H1 (cell line): ENCODE data around the gene FZD8. TPM values are rescaled to one million over a fixed set of nuclear protein-coding genes. Genes with fewer than 3 reads are reported as not detected.

Source experiments
- CTCF ChIA-PET: fragments of 300-600 bp; sonication (Branson Sonifier 250); formaldehyde crosslinking; loops from one replicate; lab custom pipeline; 2021; ENCODE audit not compliant: partially characterized antibody; lab: Charles Lee
- POLR2A ChIA-PET: fragments of 300-600 bp; sonication (Branson Sonifier 250); formaldehyde crosslinking; loops from one replicate; lab custom pipeline; 2021; ENCODE audit warnings: inconsistent platforms; ENCODE audit not compliant: partially characterized antibody; lab: Charles Lee
- DNase-seq, 2 experiments: peaks; one replicate each; pipeline versions ENCODE4 v3.0.0 to v3.0.0-alpha.2; 2010 to 2022; ENCODE audit warnings: low spot score in 2 of 2, low read depth in 1 of 2, mixed read lengths in 1 of 2
- FAIRE-seq: peaks from 2 replicates; lab custom pipeline; 2011; peaks lifted over from hg19 to GRCh38; lab: Jason Lieb, UNC
- H2AFZ ChIP-seq: 2 replicates; pipeline ENCODE4 v1.8.1; 2012; ENCODE audit warnings: low read length, inconsistent platforms
- H2AK5ac ChIP-seq: 2 replicates; pipeline ENCODE4 v1.6.1; 2013; ENCODE audit warnings: low read depth, low read length
- H2BK120ac ChIP-seq: replicated peaks from 2 replicates; pipeline ENCODE3; 2013; ENCODE audit warnings: low read depth, low read length, inconsistent platforms
- H2BK12ac ChIP-seq: 2 replicates; pipeline ENCODE4 v1.6.1; 2013; ENCODE audit warnings: low read depth, low read length
- H2BK15ac ChIP-seq: 2 replicates; pipeline ENCODE4 v1.6.1; 2013; ENCODE audit warnings: low read length
- H2BK20ac ChIP-seq: 2 replicates; pipeline ENCODE4 v1.6.1; 2013; ENCODE audit warnings: low read length
- H2BK5ac ChIP-seq: 2 replicates; pipeline ENCODE4 v1.6.1; 2013; ENCODE audit warnings: low read depth, low read length
- H3K14ac ChIP-seq: 2 replicates; pipeline ENCODE4 v1.6.1; 2013; ENCODE audit warnings: inconsistent platforms; ENCODE audit not compliant: insufficient read length
- H3K18ac ChIP-seq: 2 replicates; pipeline ENCODE4 v1.6.1; 2013; ENCODE audit warnings: low read length; ENCODE audit errors: extremely low read depth
- H3K23ac ChIP-seq: 2 replicates; pipeline ENCODE4 v1.6.1; 2013; ENCODE audit warnings: inconsistent platforms; ENCODE audit not compliant: insufficient read length
- H3K23me2 ChIP-seq: 2 replicates; pipeline ENCODE4 v1.6.1; 2013; ENCODE audit warnings: low read depth, low read length
- H3K27ac ChIP-seq: 2 replicates; pipeline ENCODE4 v1.6.1; 2011; ENCODE audit warnings: low read depth, low read length, inconsistent platforms
- H3K27me3 ChIP-seq, 4 experiments: replicated peaks in 1 of 4; 1 replicate in 1 of 4; 2 replicates in 3 of 4; pipeline versions ENCODE4 v1.6.1 to v1.8.1; 2011 to 2013; ENCODE audit warnings: low read length in 3 of 4, mild to moderate bottlenecking in 3 of 4, inconsistent platforms in 2 of 4, mixed read lengths in 2 of 4, moderate library complexity in 1 of 4; ENCODE audit not compliant: control insufficient read depth in 3 of 4, insufficient read depth in 3 of 4; ENCODE audit errors: extremely low read depth in 1 of 4
- H3K36me3 ChIP-seq, 4 experiments: 2 replicates each; pipeline versions ENCODE4 v1.6.1 to v1.8.1; 2011 to 2013; ENCODE audit warnings: mild to moderate bottlenecking in 4 of 4, low read length in 3 of 4, moderate library complexity in 2 of 4, control low read depth in 1 of 4, inconsistent platforms in 1 of 4; ENCODE audit not compliant: insufficient read depth in 4 of 4, control insufficient read depth in 2 of 4
- H3K4ac ChIP-seq: replicated peaks from 2 replicates; pipeline ENCODE3; 2013; ENCODE audit warnings: low read length, low read depth, mixed read lengths, inconsistent platforms; ENCODE audit not compliant: insufficient read length
- H3K4me1 ChIP-seq, 4 experiments: replicated peaks in 1 of 4; 1 replicate in 1 of 4; 2 replicates in 3 of 4; pipeline versions ENCODE4 v1.6.1 to v1.8.1; 2011 to 2013; ENCODE audit warnings: low read length in 3 of 4, inconsistent platforms in 2 of 4, mixed read lengths in 1 of 4; ENCODE audit not compliant: insufficient read depth in 4 of 4, control insufficient read depth in 3 of 4
- H3K4me2 ChIP-seq, 2 experiments: 2 replicates each; pipeline versions ENCODE4 v1.6.1 to v1.8.1; 2011 to 2013; ENCODE audit warnings: low read depth in 2 of 2, low read length in 2 of 2, control low read depth in 1 of 2, inconsistent platforms in 1 of 2, mild to moderate bottlenecking in 1 of 2; ENCODE audit not compliant: insufficient read depth in 1 of 2
- H3K4me3 ChIP-seq, 4 experiments: fragments of 200-600, 300-600 bp in 1 of 4; sonication (generic), shearing (Covaris generic), sonication (Bioruptor Twin) in 1 of 4; 2 replicates each; pipeline versions ENCODE4 v1.5.1 to v1.8.1; 2011 to 2016; ENCODE audit warnings: low read length in 4 of 4, low read depth in 3 of 4, control low read depth in 2 of 4, inconsistent platforms in 2 of 4, mild to moderate bottlenecking in 2 of 4, mixed read lengths in 1 of 4, moderate library complexity in 1 of 4; ENCODE audit not compliant: insufficient read depth in 2 of 4; ENCODE audit errors: extremely low read depth in 1 of 4
- H3K56ac ChIP-seq: replicated peaks from 2 replicates; pipeline ENCODE3; 2013; ENCODE audit warnings: low read depth, mild to moderate bottlenecking, mixed read lengths, low read length, inconsistent platforms; ENCODE audit not compliant: insufficient read length
- H3K79me1 ChIP-seq: 2 replicates; pipeline ENCODE4 v1.6.1; 2013; ENCODE audit warnings: low read depth, low read length, control low read depth
- H3K79me2 ChIP-seq, 2 experiments: 2 replicates each; pipeline versions ENCODE4 v1.6.1 to v1.8.1; 2012 to 2013; ENCODE audit warnings: low read length in 2 of 2, mild to moderate bottlenecking in 2 of 2, inconsistent platforms in 1 of 2; ENCODE audit not compliant: insufficient read depth in 2 of 2, control insufficient read depth in 1 of 2
- H3K9ac ChIP-seq, 4 experiments: replicated peaks in 1 of 4; 1 replicate in 1 of 4; 2 replicates in 3 of 4; pipeline versions ENCODE4 v1.6.1 to v1.8.1; 2011 to 2013; ENCODE audit warnings: low read depth in 3 of 4, low read length in 3 of 4, control low read depth in 2 of 4, mild to moderate bottlenecking in 2 of 4, moderate library complexity in 2 of 4, inconsistent platforms in 1 of 4; ENCODE audit errors: extremely low read depth in 1 of 4
- H3K9me3 ChIP-seq, 2 experiments: 2 replicates each; pipeline versions ENCODE4 v1.6.1 to v1.8.1; 2012 to 2013; ENCODE audit warnings: mild to moderate bottlenecking in 2 of 2, moderate library complexity in 2 of 2, control low read depth in 1 of 2, inconsistent platforms in 1 of 2, low read depth in 1 of 2, low read length in 1 of 2, mixed read lengths in 1 of 2; ENCODE audit not compliant: insufficient read depth in 2 of 2
- H4K20me1 ChIP-seq, 2 experiments: replicated peaks in 1 of 2; 2 replicates each; pipeline versions ENCODE3 to v1.8.1; 2011 to 2013; ENCODE audit warnings: inconsistent platforms in 2 of 2, low read length in 2 of 2, mild to moderate bottlenecking in 1 of 2; ENCODE audit not compliant: insufficient read depth in 2 of 2, control insufficient read depth in 1 of 2
- H4K5ac ChIP-seq: 2 replicates; pipeline ENCODE4 v1.6.1; 2013; ENCODE audit warnings: low read length, low read depth, mixed read lengths, inconsistent platforms; ENCODE audit not compliant: insufficient read length
- H4K8ac ChIP-seq: 2 replicates; pipeline ENCODE4 v1.8.0; 2013; ENCODE audit warnings: mild to moderate bottlenecking, moderate library complexity, low read length, inconsistent platforms; ENCODE audit not compliant: insufficient read depth; ENCODE audit errors: extremely low read depth
- H4K91ac ChIP-seq: replicated peaks from 2 replicates; pipeline ENCODE3; 2013; ENCODE audit warnings: low read length, mixed read lengths, inconsistent platforms; ENCODE audit not compliant: insufficient read length
- ASH2L ChIP-seq: fragments of 200-600, 300-600 bp; sonication (generic); IDR thresholded peaks from one replicate; pipeline ENCODE4 v1.7.1; 2017; ENCODE audit warnings: low read length
- CHD1 ChIP-seq: IDR thresholded peaks from 2 replicates; pipeline ENCODE4 v1.6.1; 2012; ENCODE audit warnings: low read depth, low read length, improper control_type of control experiment
- CTBP2 ChIP-seq: IDR thresholded peaks from 2 replicates; pipeline ENCODE4 v1.7.0; 2011; ENCODE audit warnings: borderline replicate concordance, mild to moderate bottlenecking, moderate library complexity, mixed read lengths, low read length; ENCODE audit not compliant: insufficient read depth, insufficient read length
- KDM1A ChIP-seq: fragments of 200-600, 300-600 bp; sonication (generic); IDR thresholded peaks from 2 replicates; pipeline ENCODE4 v1.7.1; 2016; ENCODE audit warnings: mild to moderate bottlenecking, low read length, borderline replicate concordance
- KDM4A ChIP-seq: IDR thresholded peaks from one replicate; pipeline ENCODE4 v1.7.1; 2012; ENCODE audit warnings: low read depth, mild to moderate bottlenecking, moderate library complexity, low read length, inconsistent platforms; ENCODE audit not compliant: severe bottlenecking
- MAX ChIP-seq: IDR thresholded peaks from 2 replicates; pipeline ENCODE4 v1.6.1; 2012; ENCODE audit warnings: inconsistent platforms
- PHF8 ChIP-seq: fragments of 200-600 bp; sonication (generic); conservative IDR thresholded peaks from 2 replicates; pipeline ENCODE4 v1.7.1; 2012; ENCODE audit warnings: low read depth, mild to moderate bottlenecking, inconsistent platforms, low read length, moderate library complexity
- SIN3A ChIP-seq, 2 experiments: IDR thresholded peaks in 1 of 2; conservative IDR thresholded peaks in 1 of 2; 2 replicates each; pipeline ENCODE4 v1.6.1; 2011 to 2012; ENCODE audit warnings: low read length in 2 of 2, improper control_type of control experiment in 1 of 2, low read depth in 1 of 2, mild to moderate bottlenecking in 1 of 2
- SIX5 ChIP-seq: IDR thresholded peaks from 2 replicates; pipeline ENCODE4 v1.6.1; 2011; ENCODE audit warnings: mild to moderate bottlenecking, low read depth, low read length
- SRF ChIP-seq: IDR thresholded peaks from 2 replicates; pipeline ENCODE4 v1.6.1; 2011; ENCODE audit warnings: mild to moderate bottlenecking, low read depth, low read length, moderate library complexity
- SUZ12 ChIP-seq: fragments of 200-600 bp; sonication (generic); IDR thresholded peaks from 2 replicates; pipeline ENCODE4 v1.6.1; 2012; ENCODE audit warnings: mild to moderate bottlenecking, inconsistent platforms, low read length, moderate library complexity, mixed read lengths
- WGBS, 2 experiments: shearing (Covaris generic) in 1 of 2; methylation state at CpG; one replicate each; pipeline versions ENCODE4 v1.1.6 to v1.1.7; 2013 to 2015; ENCODE audit warnings: low lambda C conversion rate in 2 of 2, mixed read lengths in 2 of 2, inconsistent platforms in 1 of 2, low coverage in 1 of 2, missing lambda C conversion rate in 1 of 2; ENCODE audit not compliant: insufficient replicate concordance in 2 of 2, insufficient coverage in 1 of 2, insufficient read length in 1 of 2; ENCODE audit errors: extremely low coverage in 1 of 2, missing lambda C conversion rate in 1 of 2; 5-methylcytosine and 5-hydroxymethylcytosine counted together
- polyA plus RNA-seq, 7 experiments: library from polyadenylated mRNA; depleted of rRNA in 3 of 7; stranded (reverse) in 5 of 7; unstranded in 2 of 7; fragments of >200 nt in 5 of 7; fragments of 200-250 nt in 2 of 7; gene quantifications; 1 replicate in 5 of 7; 2 replicates in 1 of 7; 4 replicates in 1 of 7; pipeline versions ENCODE4 v1.2.1 to v1.2.3, GENCODE V29; 2011 to 2013; ENCODE audit warnings: missing spikeins in 2 of 7, mixed read lengths in 2 of 7
- total RNA-seq: library from RNA; stranded (reverse); fragmentation: NEBNext Ultra II Directional; extraction: Animal tissue kit (Norgen Biotek cat#: 25700); gene quantifications from 2 replicates; pipeline ENCODE4 v1.2.1, GENCODE V29; 2021

FZD8 gene
- total and polyA plus RNA-seq, 2 of the 8 experiments (the other 6 are each of a cell fraction or from before 2014, with no cell fraction given): 4.8 to 7.1 TPM

- no peak overlapping the region for H4K8ac ChIP-seq
- no peak overlapping the region for H2AFZ ChIP-seq
- peaks cover 5% of the 10 kb centered on the region; the same call in 1 of the 2 replicates for H3K23me2 ChIP-seq
- 90% methylated on average over 4 of the region's 4 CpGs; no CpG with 5 or more reads in 1 of the 2 experiments for WGBS, 2 experiments
- FAIRE-seq (no peak), DNase-seq (no peak)
- no peaks in the 10 kb centered on the region for H3K27me3 ChIP-seq
- no peak overlapping the region for H4K5ac ChIP-seq
- no peak overlapping the region for H3K4ac ChIP-seq
- no peaks in the 10 kb centered on the region for H3K79me1 ChIP-seq
- no peak overlapping the region for H2BK5ac ChIP-seq
- H3K9me3 ChIP-seq: peaks cover 6 to 12% of the 10 kb centered on the region in 2 experiments
- no peaks in the 10 kb centered on the region for H3K36me3 ChIP-seq
- H2BK15ac ChIP-seq: no peak overlapping the region
- no peak overlapping the region for H2AK5ac ChIP-seq
- H3K4me3 ChIP-seq: no peak overlapping the region
- no peaks in the 10 kb centered on the region for H4K20me1 ChIP-seq
- TF ChIP-seq CTBP2 (no peak), MAX (no peak), ASH2L (no peak), PHF8 (no peak), KDM1A (no peak), SUZ12 (no peak), CHD1 (no peak), SRF (no peak), SIN3A (conservative IDR thresholded peaks at IDR 0.05 in 1 of 2, IDR thresholded peaks at IDR 0.05 in 1 of 2; ENCODE audit: low read depth in 1 of 2, low read length in 2 of 2) (no peak), KDM4A (no peak), SIX5 (no peak)
- CTCF ChIA-PET: interaction anchor here (0.8 to 2.3 kb wide), 6 partner anchors 8 to 1133 kb away, joined by 3 to 8 read pairs (median 5); no protein-coding TSS in a partner anchor
- H3K27ac ChIP-seq: no peak overlapping the region
- H3K4me1 ChIP-seq: peaks cover 6 to 18% (median 11%) of the 10 kb centered on the region in 4 experiments; a peak in 6 of 7 replicates
- no peak overlapping the region for H3K56ac ChIP-seq
- H3K18ac ChIP-seq: no peak overlapping the region
- H2BK12ac ChIP-seq: no peak overlapping the region
- H3K79me2 ChIP-seq: no peaks in the 10 kb centered on the region
- H3K4me2 ChIP-seq: no peak overlapping the region
- no peak overlapping the region for H4K91ac ChIP-seq
- no peak overlapping the region for H3K9ac ChIP-seq
- H3K14ac ChIP-seq: no peak overlapping the region
- H2BK120ac ChIP-seq: no peak overlapping the region
- no peak overlapping the region for H2BK20ac ChIP-seq
- POLR2A ChIA-PET: interaction anchor here (1.3 kb wide), 1 partner anchor 19 kb away, joined by 3 read pairs; no protein-coding TSS in a partner anchor
- no peak overlapping the region for H3K23ac ChIP-seq
Measured at GRCh38 chr10:35592441-35592840, 49.7 kb downstream of the FZD8 start.
